Right lobe of liver (tissue), 6 donors: ENCODE results near the gene TMEM200A. TPM values are rescaled to one million over a fixed set of nuclear protein-coding genes. Genes with fewer than 3 reads are reported as not detected.

Experiments
- ATAC-seq, 4 donors: fragments of 200-7000 bp; cut with Tn5 transposase; one replicate each; pipeline ENCODE4 v1.9.1; 2020; ENCODE audit warnings: mild to moderate bottlenecking in 4 of 4, moderate library complexity in 4 of 4
- DNase-seq, 3 donors: peaks; one replicate each; pipeline ENCODE4 v3.0.0-alpha.2; 2020
- H3K27ac ChIP-seq, 3 donors: fragments of 200-600 bp; one replicate each; pipeline ENCODE4 v1.8.0; 2022
- H3K27me3 ChIP-seq, 2 donors: fragments of 200-600 bp; one replicate each; pipeline ENCODE4 v1.8.0; 2022
- H3K36me3 ChIP-seq, 4 donors: fragments of 200-600 bp; sonication (generic) in 1 of 4; one replicate each; pipeline versions ENCODE4 v1.5.1 to v1.8.0; 2017 to 2022; ENCODE audit warnings: control low read depth in 1 of 4
- H3K4me1 ChIP-seq, 4 donors: fragments of 200-600 bp; sonication (generic) in 1 of 4; one replicate each; pipeline versions ENCODE4 v1.5.1 to v1.8.0; 2017 to 2022; ENCODE audit warnings: control low read depth in 1 of 4
- H3K4me3 ChIP-seq, 3 donors: fragments of 200-600 bp; one replicate each; pipeline ENCODE4 v1.8.0; 2022
- H3K9me3 ChIP-seq, 4 donors: fragments of 200-600 bp; sonication (generic) in 1 of 4; one replicate each; pipeline versions ENCODE4 v1.5.1 to v1.8.0; 2017 to 2022; ENCODE audit warnings: control low read depth in 1 of 4
- CTCF ChIP-seq, 4 donors: fragments of 200-600 bp in 3 of 4; fragments of 450-650 bp in 1 of 4; IDR thresholded peaks; one replicate each; pipeline versions ENCODE4 v1.5.1 to v1.8.0; 2016 to 2022; ENCODE audit warnings: antibody characterized with exemption in 4 of 4, mild to moderate bottlenecking in 2 of 4
- POLR2A ChIP-seq: fragments of 450-650 bp; IDR thresholded peaks from one replicate; pipeline ENCODE4 v1.6.1; 2017; ENCODE audit warnings: antibody characterized with exemption, mild to moderate bottlenecking
- WGBS: methylation state at CpG from one replicate; pipeline ENCODE4 v1.1.6; 2018; ENCODE audit warnings: low coverage, low lambda C conversion rate; ENCODE audit not compliant: insufficient coverage; ENCODE audit errors: missing lambda C conversion rate; 5-methylcytosine and 5-hydroxymethylcytosine counted together
- intact Hi-C, 2 donors: fragments of 100-400 bp; cut with DNase I; formaldehyde crosslinking; loops; one replicate each; pipeline versions ENCODE4 v1.11.2 to v1.14.1; 2022
- total RNA-seq, 6 experiments: library from RNA; depleted of rRNA in 2 of 6; stranded (reverse); fragments of >200 nt in 2 of 6; fragmentation: NEBNext Ultra II Directional in 3 of 6; extraction: Animal tissue kit (Norgen Biotek cat#: 25700) in 3 of 6; gene quantifications; one replicate each; pipeline versions ENCODE4 v1.1.0 to v1.2.4, GENCODE V29; 2016 to 2023
- donor health status: DM: no; HTN: yes; CAD: no.
- donor health status: DM: no; HTN: no; CAD: no.
- donor health status: DM: no; HTN: no; CAD: no.
- donor health status: DM: no; HTN: yes; CAD: no.
- donor health status: DM: no; HTN: yes; CAD: no.

TMEM200A gene
- total RNA-seq, 6 experiments from 2014 or later = 0.18 to 1.5 (median 0.31) TPM; not detected in 3

- Histone ChIP-seq H3K27me3 (no peaks in the 10 kb centered on the region), H3K9me3 (no peaks in the 10 kb centered on the region), H3K4me1 (no peaks in the 10 kb centered on the region), H3K27ac (no peak overlapping the region), H3K4me3 (no peak overlapping the region), H3K36me3 (no peaks in the 10 kb centered on the region)
- DNase-seq (no peak), ATAC-seq (no peak)
- WGBS = 71% methylated on average over 2 of the region's 2 CpGs
- intact Hi-C loops = no loop called here
- no peak for TF ChIP-seq CTCF (IDR thresholded peaks at IDR 0.05)
- TF ChIP-seq POLR2A = no peak
These were observed 12.1 kb downstream of the TMEM200A start for GRCh38 chr6:130377915-130378314.

DNA sequence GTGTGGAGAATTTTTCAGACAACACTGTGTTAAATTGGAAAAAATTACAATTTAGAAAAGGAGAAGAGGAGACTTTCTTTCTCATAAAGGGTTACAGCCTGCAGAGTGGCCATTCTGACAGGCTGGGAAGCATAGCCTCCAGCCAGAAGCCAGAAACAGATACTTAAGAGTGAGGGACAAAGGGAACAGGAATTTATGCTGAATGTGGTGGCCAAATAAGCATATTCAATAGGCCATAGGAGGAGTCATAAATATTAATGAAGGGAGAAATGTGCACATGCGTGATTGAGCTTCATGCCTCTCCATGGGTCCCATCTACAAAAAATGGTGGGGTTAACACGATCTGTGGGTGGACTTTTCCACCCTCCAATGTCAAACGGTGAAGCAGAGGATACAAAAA lies 13.4 kb downstream of the TMEM200A start:
- whole genome bisulfite sequencing = 74% methylated on average over 3 of the region's 3 CpGs

DNA sequence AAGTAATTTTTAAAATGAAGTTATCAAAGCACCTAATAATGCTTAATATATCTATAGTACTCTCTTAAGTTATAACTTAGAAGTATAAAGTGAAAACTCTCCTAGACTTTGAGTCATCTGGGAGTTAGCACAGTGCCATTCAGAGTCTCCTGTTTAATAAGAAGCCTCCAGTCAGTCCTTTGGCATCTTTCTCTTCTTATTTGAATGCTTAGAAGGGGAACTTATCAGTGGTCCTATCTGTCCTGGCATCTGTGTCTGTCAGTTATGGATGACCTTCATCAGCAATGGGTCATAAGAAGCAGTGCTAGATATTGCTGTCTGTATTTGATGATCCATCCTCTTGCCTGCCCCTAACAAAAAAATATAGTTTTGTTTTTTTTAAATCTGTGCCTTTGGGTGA lies 15.2 kb downstream of the TMEM200A start:
- ATAC-seq (no peak), DNase-seq (no peak)
- H3K27me3 ChIP-seq = no peaks in the 10 kb centered on the region
- no peak overlapping the region for H3K4me3 ChIP-seq
- H3K4me1 ChIP-seq = no peaks in the 10 kb centered on the region
- no peak overlapping the region for H3K27ac ChIP-seq
- no peaks in the 10 kb centered on the region for H3K36me3 ChIP-seq
- intact Hi-C loops = no loop called here
- H3K9me3 ChIP-seq = no peaks in the 10 kb centered on the region
- no peak for TF ChIP-seq POLR2A
- no peak for TF ChIP-seq CTCF (IDR thresholded peaks at IDR 0.05)

More for the DNA sequence above, 13.4 kb downstream of the TMEM200A start:
- Histone ChIP-seq H3K27me3 (no peaks in the 10 kb centered on the region), H3K36me3 (no peaks in the 10 kb centered on the region), H3K9me3 (no peaks in the 10 kb centered on the region), H3K27ac (no peak overlapping the region), H3K4me3 (no peak overlapping the region), H3K4me1 (no peaks in the 10 kb centered on the region)
- no peak for ATAC-seq
- no peak for DNase-seq
- TF ChIP-seq POLR2A (no peak), CTCF (IDR thresholded peaks at IDR 0.05) (no peak)
- intact Hi-C loops = no loop called here

DNA sequence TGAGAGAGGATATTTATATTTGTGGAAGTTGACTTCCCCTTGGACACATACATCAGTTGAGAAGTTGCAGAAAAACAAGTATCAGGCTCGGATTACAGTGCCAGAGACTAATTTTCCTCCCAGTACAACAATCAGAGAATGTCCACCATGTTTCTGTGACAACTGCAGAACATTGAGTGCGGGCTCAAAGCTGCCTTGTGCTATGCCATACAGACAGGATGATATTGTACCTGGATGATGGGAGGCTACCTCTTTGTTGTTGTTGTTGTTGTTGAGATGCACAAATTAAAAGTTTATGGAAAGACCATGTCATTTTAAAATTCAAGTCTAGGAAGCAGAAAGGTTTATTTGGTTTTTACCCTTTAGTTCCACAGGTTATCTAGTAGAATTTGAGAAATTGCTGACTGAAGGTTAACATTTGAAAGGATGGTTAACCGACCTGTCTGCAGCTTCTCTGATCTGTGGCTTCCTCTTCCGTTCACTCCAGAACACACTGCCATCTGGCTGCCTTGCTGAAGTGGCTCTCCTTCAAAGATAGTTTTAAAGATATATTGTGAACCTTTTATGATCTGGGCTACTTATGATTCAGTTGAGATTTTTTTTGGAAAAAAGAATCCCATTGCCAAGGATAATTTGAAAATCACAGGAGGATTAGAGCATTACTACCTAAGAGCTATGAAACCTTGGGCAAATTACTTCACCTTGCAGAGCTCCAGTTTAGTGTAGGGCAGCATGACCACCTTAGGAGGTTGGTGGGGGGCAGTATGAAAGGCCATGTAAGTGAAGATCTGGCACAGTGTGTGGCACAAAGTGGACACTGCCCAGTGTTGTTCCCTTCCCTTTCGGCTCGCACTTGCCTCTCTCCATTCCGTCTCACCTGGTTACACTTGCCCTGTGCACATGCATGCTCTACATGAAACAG lies 15.9 kb downstream of the TMEM200A start:
- H3K27ac ChIP-seq = no peak overlapping the region
- no peaks in the 10 kb centered on the region for H3K9me3 ChIP-seq
- no peaks in the 10 kb centered on the region for H3K4me1 ChIP-seq
- WGBS = 54% methylated on average over 7 of the region's 7 CpGs
- DNase-seq = no peak
- H3K4me3 ChIP-seq = no peak overlapping the region
- intact Hi-C loops = no loop called here
- no peak for TF ChIP-seq CTCF (IDR thresholded peaks at IDR 0.05)
- no peak for TF ChIP-seq POLR2A
- ATAC-seq = peak in 2 of 4 donors; percentile 20 to 38
- H3K27me3 ChIP-seq = no peaks in the 10 kb centered on the region
- H3K36me3 ChIP-seq = no peaks in the 10 kb centered on the region
